ENCODE measurements around the gene LEKR1. TPM values are rescaled to one million over a fixed set of nuclear protein-coding genes. Genes with fewer than 3 reads are reported as not detected.

Gene LEKR1
- polyA plus RNA-seq, 12 donors: 0.31 to 1.4 (median 0.49) TPM; not detected in 2

GRCh38 chr3:157058392-157059071 is 232.4 kb downstream of the LEKR1 start:
- no peak for DNase-seq

- no peak for DNase-seq
These were observed 233.0 kb downstream of the LEKR1 start for GRCh38 chr3:157059181-157059580.

- no peak for DNase-seq
These were observed 233.5 kb downstream of the LEKR1 start for GRCh38 chr3:157059661-157060060.

- DNase-seq: no peak
These were observed 235.1 kb downstream of the LEKR1 start for GRCh38 chr3:157061265-157061664.

GRCh38 chr3:157063469-157063868 is 237.3 kb downstream of the LEKR1 start:
- DNase-seq: no peak

- no peak for DNase-seq
These were observed 237.8 kb downstream of the LEKR1 start for GRCh38 chr3:157063926-157064325.

- DNase-seq: no peak
These were observed 238.2 kb downstream of the LEKR1 start for GRCh38 chr3:157064402-157064801.

GRCh38 chr3:157065201-157065600 is 239.0 kb downstream of the LEKR1 start:
- no peak for DNase-seq

- peak; percentile 63 for DNase-seq
These were observed 240.4 kb downstream of the LEKR1 start for GRCh38 chr3:157066335-157067098.

- no peak for DNase-seq
These were observed 241.0 kb downstream of the LEKR1 start for GRCh38 chr3:157067114-157067513.

GRCh38 chr3:157069406-157069805 is 243.3 kb downstream of the LEKR1 start:
- no peak for DNase-seq

GRCh38 chr3:157069846-157070677 is 243.9 kb downstream of the LEKR1 start:
- no peak for DNase-seq

- DNase-seq: no peak
These were observed 244.5 kb downstream of the LEKR1 start for GRCh38 chr3:157070678-157070999.

- DNase-seq: no peak
These were observed 245.8 kb downstream of the LEKR1 start for GRCh38 chr3:157071744-157072525.

- DNase-seq: no peak
These were observed 247.7 kb downstream of the LEKR1 start for GRCh38 chr3:157073810-157074209.

GRCh38 chr3:157074490-157074889 is 248.3 kb downstream of the LEKR1 start:
- no peak for DNase-seq

- no peak for DNase-seq
These were observed 248.8 kb downstream of the LEKR1 start for GRCh38 chr3:157074981-157075380.

GRCh38 chr3:157075693-157076420 is 249.7 kb downstream of the LEKR1 start:
- no peak for DNase-seq

- no peak for DNase-seq
These were observed 251.4 kb downstream of the LEKR1 start for GRCh38 chr3:157077565-157077991.

- no peak for DNase-seq
These were observed 252.1 kb downstream of the LEKR1 start for GRCh38 chr3:157078131-157078810.

GRCh38 chr3:157078811-157079185 is 252.6 kb downstream of the LEKR1 start:
- no peak for DNase-seq
